ENCODE results near the gene TMEM39B.

GRCh38 chr1:32111789-32112188, 39.0 kb downstream of the TMEM39B start:
- TF ChIP-seq CTCF (IDR thresholded peaks at IDR 0.05): no peak
- TF ChIP-seq POLR2AphosphoS5 (IDR thresholded peaks at IDR 0.05): no peak
